Skeletal muscle tissue (tissue), 4 donors: ENCODE results near the gene TRIM7. TPM values are rescaled to one million over a fixed set of nuclear protein-coding genes. Genes with fewer than 3 reads are reported as not detected.
"Not testable (repeated sequence)": the region's sequence is repeated elsewhere in the genome, so short reads cannot be mapped to it uniquely, and the experiment has no call there.

ENCODE experiments used
- H3K27ac ChIP-seq: one replicate; pipeline ENCODE4 v1.7.0; 2013; ENCODE audit warnings: mild to moderate bottlenecking, low read depth, low read length, inconsistent platforms
- H3K27me3 ChIP-seq, 3 donors: one replicate each; pipeline ENCODE4 v1.7.0; 2013; ENCODE audit warnings: low read length in 3 of 3; ENCODE audit not compliant: control insufficient read depth in 3 of 3, insufficient read depth in 3 of 3
- H3K36me3 ChIP-seq, 3 donors: one replicate each; pipeline ENCODE4 v1.7.0; 2013; ENCODE audit warnings: low read length in 3 of 3; ENCODE audit not compliant: control insufficient read depth in 3 of 3, insufficient read depth in 3 of 3
- H3K4me1 ChIP-seq, 3 donors: one replicate each; pipeline ENCODE4 v1.7.0; 2013; ENCODE audit warnings: low read length in 3 of 3, mild to moderate bottlenecking in 3 of 3; ENCODE audit not compliant: control insufficient read depth in 3 of 3, insufficient read depth in 3 of 3
- H3K4me3 ChIP-seq, 3 donors: one replicate each; pipeline ENCODE4 v1.7.0; 2013; ENCODE audit warnings: low read length in 3 of 3
- H3K9ac ChIP-seq, 3 donors: one replicate each; pipeline ENCODE4 v1.7.0; 2013; ENCODE audit warnings: low read length in 3 of 3, mild to moderate bottlenecking in 3 of 3, moderate library complexity in 2 of 3, low read depth in 1 of 3
- H3K9me3 ChIP-seq, 3 donors: one replicate each; pipeline ENCODE4 v1.7.0; 2013; ENCODE audit warnings: low read length in 3 of 3; ENCODE audit not compliant: control insufficient read depth in 3 of 3
- total RNA-seq: library from RNA; depleted of rRNA; stranded (reverse); fragments of >200 nt; gene quantifications from one replicate; pipeline ENCODE4 v1.2.3, GENCODE V29; 2014
- donor health status: Osteomylitis.

TRIM7 gene
- total RNA-seq, 1 donor from 2014 or later, result 9.9 TPM

DNA sequence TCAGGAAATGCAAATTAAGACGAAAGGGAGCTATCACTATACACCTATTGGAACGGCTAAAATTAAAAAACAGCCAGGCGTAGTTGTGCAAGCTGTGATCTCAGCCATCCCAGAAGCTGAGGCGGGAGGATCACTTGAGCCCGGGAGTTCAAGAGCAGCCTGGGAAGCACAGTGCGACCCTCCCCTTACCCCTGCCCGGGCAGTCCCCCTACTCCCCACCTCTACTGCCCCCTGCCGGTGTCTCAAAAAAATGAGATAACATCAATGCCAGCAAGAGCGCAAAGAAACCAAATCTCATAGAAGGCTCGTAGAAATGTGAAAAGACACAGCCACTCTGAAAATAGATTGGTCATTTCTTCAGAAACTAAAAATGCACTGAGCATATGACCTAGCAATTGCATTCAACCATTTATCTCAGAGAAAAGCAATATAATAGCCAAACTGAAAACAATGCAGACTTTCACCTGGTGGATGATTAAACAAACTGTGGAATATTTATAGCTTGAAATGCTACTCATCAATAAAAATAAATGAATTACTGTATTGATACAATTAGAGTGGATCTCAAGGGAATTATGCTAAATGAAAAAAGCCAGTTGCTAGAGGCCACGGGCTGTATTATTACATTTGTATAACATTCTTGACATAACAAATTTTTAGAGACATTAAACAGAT is 37.0 kb downstream of the TRIM7 start:
- H3K9me3 ChIP-seq, result peaks cover 0 to under 1% (median 0%) of the 10 kb centered on the region in 3 donors
- no peak overlapping the region for H3K9ac ChIP-seq
- H3K27me3 ChIP-seq, result peaks cover 60 to 68% (median 62%) of the 10 kb centered on the region in 3 donors
- peaks cover 0 to 5% (median 3%) of the 10 kb centered on the region in 3 donors for H3K4me1 ChIP-seq
- H3K36me3 ChIP-seq, result no peaks in the 10 kb centered on the region
- no peak overlapping the region for H3K27ac ChIP-seq
- no peak overlapping the region for H3K4me3 ChIP-seq

DNA sequence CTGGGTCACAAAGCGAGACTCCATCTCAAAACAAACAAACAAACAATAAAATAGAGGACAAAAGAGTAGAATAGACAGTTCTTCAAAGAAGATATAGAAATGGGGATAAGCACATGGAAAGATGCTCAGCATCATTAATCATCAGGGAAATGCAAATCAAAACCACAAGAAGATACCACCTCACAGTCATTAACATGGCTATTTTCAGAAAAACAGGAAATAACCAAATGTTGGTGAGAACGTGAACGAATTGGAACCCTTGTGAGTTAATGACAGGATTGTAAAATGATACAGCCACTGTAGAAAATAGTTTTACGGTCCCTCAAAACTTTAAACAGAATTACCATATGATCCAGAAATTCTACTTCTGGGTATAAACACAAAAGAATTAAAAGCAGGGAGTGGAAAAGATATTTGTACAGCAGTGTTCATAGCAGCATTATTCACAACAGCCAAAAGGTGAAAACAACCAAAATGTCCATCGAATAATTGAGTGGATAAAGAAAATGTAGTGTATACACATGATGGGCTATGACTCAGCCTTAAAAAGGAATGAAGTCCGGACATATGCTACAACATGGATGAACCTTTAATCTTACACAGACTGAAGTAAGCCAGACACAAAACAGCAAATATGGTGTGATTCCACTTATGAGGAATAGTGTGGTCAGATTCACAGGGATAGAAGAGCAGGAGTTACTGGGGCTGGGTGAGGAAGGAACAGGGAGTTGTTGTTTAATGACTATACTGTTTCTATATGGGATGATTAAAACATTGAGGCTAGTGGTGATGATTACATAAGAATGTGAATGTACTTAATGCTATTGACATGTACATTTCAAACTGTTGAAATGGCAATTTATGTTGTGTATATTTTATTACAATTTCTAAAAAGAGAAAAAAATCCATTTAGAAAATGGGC is 37.9 kb downstream of the TRIM7 start:
- H3K27me3 ChIP-seq, result peaks cover 52 to 65% (median 55%) of the 10 kb centered on the region in 3 donors
- no peak overlapping the region for H3K9ac ChIP-seq
- peaks cover 0 to 5% (median 2%) of the 10 kb centered on the region in 3 donors for H3K4me1 ChIP-seq
- no peak overlapping the region for H3K4me3 ChIP-seq
- no peaks in the 10 kb centered on the region for H3K36me3 ChIP-seq
- no peak overlapping the region for H3K27ac ChIP-seq
- no peaks in the 10 kb centered on the region for H3K9me3 ChIP-seq

DNA sequence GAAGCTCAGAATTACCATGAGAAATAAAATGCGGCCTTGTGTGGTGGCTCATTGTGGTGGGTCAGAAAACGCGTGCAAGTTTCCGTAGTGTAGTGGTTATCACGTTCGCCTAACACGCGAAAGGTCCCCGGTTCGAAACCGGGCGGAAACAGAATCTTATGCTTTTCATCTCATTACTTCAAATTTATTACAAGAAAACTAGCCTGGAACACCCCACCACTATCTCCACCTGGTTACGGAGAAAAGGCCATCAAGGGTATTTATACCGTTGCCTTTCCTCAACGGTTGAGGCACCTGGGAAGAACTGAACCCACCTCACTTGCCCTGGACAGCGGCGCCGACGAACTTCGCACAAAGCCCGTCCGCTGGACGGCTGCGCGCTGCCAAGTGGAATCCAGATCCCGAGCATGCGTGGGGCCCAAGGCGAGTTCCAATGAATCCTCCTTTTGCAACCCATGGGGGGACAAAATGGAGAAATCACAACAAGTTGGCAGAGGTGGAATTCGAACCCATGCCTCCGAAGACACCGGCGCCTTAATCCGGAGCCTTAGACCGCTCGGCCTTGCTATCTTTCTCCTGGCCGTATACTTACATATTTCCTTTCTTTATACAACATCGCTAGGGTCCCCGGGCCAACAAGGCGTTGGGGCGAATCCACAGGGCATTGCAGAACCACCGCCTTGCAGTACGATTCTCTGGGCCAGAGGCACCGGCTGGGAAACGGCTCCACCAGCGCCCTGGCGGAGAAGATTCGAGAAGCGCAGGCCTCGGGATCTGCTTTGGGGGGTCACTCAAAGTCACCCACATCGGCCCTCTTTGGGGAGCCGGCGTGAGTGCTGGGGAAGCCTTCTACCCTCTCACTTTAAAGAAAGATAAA is 40.7 kb downstream of the TRIM7 start:
- Histone ChIP-seq H3K27ac (no peak overlapping the region), H3K27me3 (peaks cover 27 to 42% (median 28%) of the 10 kb centered on the region in 3 donors), H3K9me3 (no peaks in the 10 kb centered on the region), H3K9ac (no peak overlapping the region), H3K4me1 (peaks cover 0 to 14% (median 7%) of the 10 kb centered on the region in 3 donors), H3K36me3 (no peaks in the 10 kb centered on the region), H3K4me3 (no peak overlapping the region)

DNA sequence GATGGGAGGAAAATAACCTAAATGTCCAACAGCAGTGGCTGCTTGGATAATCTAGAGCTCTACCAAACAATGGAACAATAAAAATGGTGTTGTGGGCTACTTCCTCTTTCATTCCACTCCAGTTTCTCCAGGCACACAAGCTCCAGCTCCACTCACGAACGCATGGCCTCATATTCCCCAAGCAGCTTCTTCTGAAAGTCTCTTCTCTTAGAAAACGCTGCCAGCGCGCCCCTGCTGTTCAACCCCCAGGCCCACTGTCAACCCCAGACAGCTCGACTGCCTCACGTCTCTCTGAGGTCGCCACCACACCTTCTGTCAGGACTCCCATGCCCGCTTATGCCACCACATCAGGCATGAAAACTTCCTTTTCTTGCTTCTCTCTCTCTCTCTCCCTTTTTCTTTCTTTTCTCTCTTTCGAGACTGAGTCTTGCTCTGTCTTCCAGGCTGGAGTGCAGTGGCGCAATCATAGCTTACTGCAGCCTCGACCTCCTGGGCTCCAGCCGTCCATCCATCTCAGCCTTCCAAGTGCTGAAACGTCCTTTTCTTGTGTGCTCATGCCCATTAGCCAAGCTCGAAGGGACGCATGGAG is 41.4 kb downstream of the TRIM7 start:
- H3K27me3 ChIP-seq, result peaks cover 20 to 36% (median 21%) of the 10 kb centered on the region in 3 donors
- no peak overlapping the region for H3K4me3 ChIP-seq
- H3K9ac ChIP-seq, result no peak overlapping the region
- H3K4me1 ChIP-seq, result peaks cover 0 to 14% (median 7%) of the 10 kb centered on the region in 3 donors
- H3K9me3 ChIP-seq, result no peaks in the 10 kb centered on the region
- no peak overlapping the region for H3K27ac ChIP-seq
- no peaks in the 10 kb centered on the region for H3K36me3 ChIP-seq

DNA sequence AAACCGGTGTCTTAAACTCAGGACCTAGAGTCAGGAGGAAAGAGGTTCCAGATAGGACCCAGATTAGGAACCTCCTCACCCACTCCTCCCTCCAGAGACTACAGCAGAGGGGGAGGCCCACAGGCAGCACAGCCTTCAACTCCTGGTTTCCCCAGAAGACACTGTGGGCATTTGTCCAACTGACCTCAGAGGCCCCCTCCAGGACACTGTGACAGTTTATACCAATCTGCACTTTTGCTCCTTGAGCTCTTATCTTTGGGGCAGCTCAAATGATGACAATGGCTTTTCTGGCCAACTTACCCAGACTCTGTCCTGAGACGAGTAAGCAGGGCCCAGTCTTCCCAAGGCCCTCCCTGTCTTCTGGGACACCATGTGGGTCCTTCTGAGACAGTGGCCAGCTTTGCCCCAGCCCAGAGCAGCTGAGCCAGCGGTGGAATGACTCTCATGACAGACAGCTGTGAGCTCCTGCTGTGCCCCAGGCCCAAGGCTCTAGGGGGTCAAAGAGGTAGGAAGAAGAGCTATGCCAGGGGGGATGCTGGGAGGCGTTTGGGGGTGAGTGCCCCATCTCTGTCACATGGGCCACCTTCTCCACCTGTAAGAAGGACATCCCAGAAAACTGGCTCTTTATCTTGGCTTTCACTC is 43.3 kb downstream of the TRIM7 start:
- Histone ChIP-seq H3K27me3 (peaks cover 11 to 23% (median 11%) of the 10 kb centered on the region in 3 donors), H3K4me1 (peaks cover 0 to 14% (median 7%) of the 10 kb centered on the region in 3 donors), H3K9ac (no peak overlapping the region), H3K36me3 (no peaks in the 10 kb centered on the region), H3K27ac (no peak overlapping the region), H3K4me3 (no peak overlapping the region), H3K9me3 (no peaks in the 10 kb centered on the region)

DNA sequence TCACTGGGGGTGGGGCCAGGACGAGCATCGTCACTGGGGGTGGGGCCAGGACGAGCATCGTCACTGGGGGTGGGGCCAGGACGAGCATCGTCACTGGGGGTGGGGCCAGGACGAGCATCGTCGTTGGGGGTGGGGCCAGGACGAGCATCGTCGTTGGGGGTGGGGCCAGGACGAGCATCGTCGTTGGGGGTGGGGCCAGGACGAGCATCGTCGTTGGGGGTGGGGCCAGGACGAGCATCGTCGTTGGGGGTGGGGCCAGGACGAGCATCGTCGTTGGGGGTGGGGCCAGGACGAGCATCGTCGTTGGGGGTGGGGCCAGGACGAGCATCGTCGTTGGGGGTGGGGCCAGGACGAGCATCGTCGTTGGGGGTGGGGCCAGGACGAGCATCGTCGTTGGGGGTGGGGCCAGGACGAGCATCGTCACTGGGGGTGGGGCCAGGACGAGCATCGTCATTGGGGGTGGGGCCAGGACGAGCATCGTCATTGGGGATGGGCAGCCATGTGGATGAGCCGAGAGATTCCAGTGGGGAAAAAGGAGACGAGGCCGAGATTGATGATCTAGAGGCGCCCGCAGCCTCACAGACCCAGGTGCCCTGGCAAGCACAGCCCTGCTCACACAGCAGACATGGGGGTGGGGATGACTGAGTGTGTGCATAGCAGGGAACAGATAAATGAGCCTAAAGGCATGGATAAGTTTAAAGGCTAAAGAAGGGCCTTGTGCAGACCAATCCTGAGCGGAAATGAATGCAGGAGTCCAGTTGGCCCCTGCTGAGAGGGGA is 44.1 kb downstream of the TRIM7 start:
- H3K9me3 ChIP-seq, H3K27ac ChIP-seq, H3K9ac ChIP-seq, H3K4me3 ChIP-seq, H3K36me3 ChIP-seq: not testable (repeated sequence)
- Histone ChIP-seq H3K4me1 (peaks cover 0 to 14% (median 7%) of the 10 kb centered on the region in 3 donors), H3K27me3 (peaks cover 11 to 17% (median 11%) of the 10 kb centered on the region in 3 donors)

DNA sequence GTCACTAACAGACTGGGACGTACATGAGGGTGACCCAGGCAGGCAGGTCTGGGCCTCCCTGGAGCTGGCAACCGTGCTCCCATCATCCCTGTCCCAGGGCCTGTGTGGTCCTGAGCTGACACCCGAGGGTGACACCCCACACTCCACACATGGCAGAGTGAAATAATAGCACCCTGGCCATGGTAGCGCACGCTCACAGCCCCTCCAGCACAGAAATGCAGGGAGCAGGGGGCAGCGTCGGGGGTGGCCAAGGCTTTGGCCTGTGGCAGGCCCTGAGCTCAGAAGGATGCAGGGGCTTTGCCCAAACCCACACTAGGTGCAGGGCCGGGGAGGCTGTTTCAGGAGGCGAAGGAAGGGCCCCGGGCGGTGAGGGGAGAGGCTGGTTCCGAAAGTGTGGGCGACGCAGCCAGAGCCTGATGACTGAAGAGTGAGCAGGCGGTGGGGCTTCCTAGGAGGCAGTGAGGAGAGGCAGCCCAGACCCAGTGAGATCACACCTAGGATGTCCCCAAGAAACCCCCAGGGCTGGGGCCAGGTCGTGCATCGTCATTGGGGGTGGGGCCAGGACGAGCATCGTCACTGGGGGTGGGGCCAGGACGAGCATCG is 44.7 kb downstream of the TRIM7 start:
- no peaks in the 10 kb centered on the region for H3K9me3 ChIP-seq
- peaks cover 0 to 14% (median 7%) of the 10 kb centered on the region in 3 donors for H3K4me1 ChIP-seq
- H3K9ac ChIP-seq, result no peak overlapping the region
- peak overlapping the region; percentile 36 for H3K27ac ChIP-seq
- H3K36me3 ChIP-seq, result no peaks in the 10 kb centered on the region
- peaks cover 6 to 15% (median 11%) of the 10 kb centered on the region in 3 donors for H3K27me3 ChIP-seq
- peak overlapping the region; percentile 30 to 41 (median 40) for H3K4me3 ChIP-seq

DNA sequence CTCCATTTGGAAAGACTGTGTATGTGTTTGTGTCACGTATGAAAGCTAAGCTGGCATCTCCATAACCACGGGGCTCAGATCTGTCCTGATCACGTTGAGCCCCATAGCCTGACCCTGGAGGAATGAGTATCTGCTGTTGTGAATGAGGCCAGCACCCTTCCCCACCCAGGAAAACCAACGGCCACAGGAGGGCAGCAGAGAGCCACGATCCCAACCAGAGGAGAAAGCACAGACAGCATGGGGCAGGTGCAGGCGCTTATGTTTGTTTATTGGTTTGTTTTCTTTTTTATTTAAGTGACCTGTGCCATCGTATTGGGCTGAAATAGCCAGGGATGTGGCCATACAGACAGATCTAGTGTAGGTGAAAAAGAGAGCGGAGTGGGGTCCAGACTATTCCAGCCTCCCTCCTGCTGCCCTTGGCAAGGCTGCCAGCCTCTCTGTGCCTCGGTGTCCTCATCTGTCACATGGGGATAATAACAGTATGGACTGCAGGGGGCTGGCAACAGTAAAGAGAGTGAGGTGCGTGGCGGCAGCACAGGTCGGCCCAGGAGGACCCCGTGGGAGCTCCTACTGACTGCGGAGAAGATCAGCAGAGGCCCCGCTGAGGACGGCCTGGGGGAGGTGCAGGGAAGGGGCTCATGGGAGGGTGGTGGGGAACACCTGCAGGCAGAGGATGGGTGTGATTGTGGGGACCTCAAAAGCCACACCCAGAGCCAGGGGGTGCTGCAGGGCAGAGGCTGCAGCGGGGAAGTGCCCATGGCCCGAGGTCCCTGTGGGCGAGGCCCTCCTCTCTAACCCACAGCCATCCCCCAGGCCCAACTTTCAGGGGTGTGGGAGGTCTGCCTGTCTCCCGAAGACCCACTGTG is 45.5 kb downstream of the TRIM7 start:
- H3K4me1 ChIP-seq, result peaks cover 0 to 14% (median 7%) of the 10 kb centered on the region in 3 donors
- H3K9ac ChIP-seq, result peak overlapping the region in 1 of 3 donors; percentile 3
- H3K9me3 ChIP-seq, result no peaks in the 10 kb centered on the region
- no peak overlapping the region for H3K4me3 ChIP-seq
- H3K36me3 ChIP-seq, result no peaks in the 10 kb centered on the region
- no peak overlapping the region for H3K27ac ChIP-seq
- peaks cover 4 to 12% (median 8%) of the 10 kb centered on the region in 3 donors for H3K27me3 ChIP-seq
